ENCODE measurements around the gene RABGAP1L. TPM values are rescaled to one million over a fixed set of nuclear protein-coding genes. Genes with fewer than 3 reads are reported as not detected.

The RABGAP1L gene
- total RNA-seq, 2 experiments from 2014 or later = 47.4 to 53.3 TPM

DNA sequence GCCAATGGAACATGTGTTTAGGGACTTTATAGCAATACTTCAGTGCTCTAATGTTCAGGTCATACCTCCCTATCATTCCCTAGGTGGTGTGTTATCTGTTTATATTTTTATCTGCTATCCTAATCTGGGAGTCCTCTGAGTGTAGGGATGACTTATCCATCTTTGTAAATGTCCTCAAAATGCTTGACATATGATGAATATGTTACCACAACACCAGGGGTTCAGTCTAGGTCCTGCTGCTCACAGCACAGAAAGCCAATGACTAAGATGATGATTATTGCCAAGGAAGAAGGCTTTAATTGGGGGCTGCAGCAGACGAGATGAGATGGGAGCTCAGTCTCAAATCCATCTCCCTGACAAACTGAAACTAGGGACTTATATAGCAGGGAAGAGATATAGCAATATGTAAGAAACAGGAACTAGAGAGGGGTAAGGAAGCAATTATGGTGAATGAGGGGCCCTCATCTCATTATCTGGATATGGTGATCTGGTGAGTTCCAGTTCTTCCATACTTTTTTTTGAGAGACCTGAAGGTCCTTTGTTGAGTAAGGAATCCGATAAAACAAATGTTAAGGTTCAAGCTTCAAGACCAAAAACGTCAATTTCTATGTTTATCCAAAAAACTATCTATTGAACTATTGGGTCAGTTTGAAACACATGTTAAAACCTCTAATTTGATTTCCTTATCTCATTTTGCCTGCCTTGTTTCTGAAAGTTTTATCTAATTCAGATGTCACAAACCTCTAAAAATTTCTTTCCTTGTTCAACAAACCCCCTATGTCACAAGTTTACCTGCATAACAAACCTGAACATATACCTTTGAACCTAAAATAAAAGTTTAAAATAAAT lies 583.7 kb downstream of the RABGAP1L start:
- H3K27me3 Mint-ChIP-seq = peaks cover 3% of the 10 kb centered on the region
- H3K36me3 Mint-ChIP-seq (ENCODE audit: low read depth) = no peaks in the 10 kb centered on the region
- no peak overlapping the region for H3K4me3 Mint-ChIP-seq
- POLR2A ChIA-PET = no interaction called here
- H3K4me1 Mint-ChIP-seq = peaks cover 1% of the 10 kb centered on the region
- H3K27ac Mint-ChIP-seq = no peak overlapping the region
- CTCF ChIA-PET = interaction anchor here (0.6 kb wide), 1 partner anchor 1125 kb away, joined by 3 read pairs; no protein-coding TSS in a partner anchor
- no peak for DNase-seq
- H3K9me3 Mint-ChIP-seq = no peaks in the 10 kb centered on the region

DNA sequence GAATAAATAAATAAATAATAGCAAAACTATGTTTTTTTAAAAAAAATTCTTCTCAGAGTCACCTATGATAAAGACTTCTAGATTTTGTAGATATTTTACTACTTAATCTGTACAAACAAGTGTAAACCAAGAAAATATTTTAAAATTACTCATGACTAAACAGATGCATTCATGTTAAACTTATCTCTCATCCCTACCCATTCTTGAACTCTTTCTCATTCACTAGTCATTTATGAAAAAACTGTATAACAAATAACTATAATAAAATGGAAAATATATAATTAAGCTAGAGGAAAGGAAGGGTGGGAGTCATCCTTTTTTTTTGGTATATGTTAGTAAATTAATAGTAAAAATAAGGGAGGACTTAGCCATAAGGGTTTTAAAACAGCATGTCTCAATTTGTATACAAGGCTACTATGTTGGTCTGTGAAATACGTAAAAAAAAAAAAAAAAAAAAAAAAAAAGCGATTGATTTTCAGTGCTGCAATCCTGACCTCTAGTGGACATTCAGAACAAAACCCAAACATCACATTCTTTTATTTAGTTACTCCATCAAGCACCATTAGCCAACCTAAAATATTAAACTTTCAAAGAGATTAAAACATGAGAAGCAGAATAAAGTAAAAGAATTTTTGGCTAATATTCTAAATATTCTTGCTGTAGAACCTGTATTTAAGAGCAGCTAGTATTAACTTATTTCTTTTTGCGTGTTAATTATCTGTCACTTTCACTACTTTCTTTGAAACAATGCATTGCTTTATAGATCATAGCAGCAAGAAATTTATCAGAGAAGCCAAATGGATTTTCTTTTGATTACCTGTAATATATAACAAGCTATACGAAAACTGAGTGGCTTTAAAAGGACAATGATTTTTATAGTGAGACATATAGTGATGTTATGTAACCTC lies 584.6 kb downstream of the RABGAP1L start:
- H3K4me3 Mint-ChIP-seq = no peak overlapping the region
- peaks cover 3% of the 10 kb centered on the region for H3K27me3 Mint-ChIP-seq
- H3K27ac Mint-ChIP-seq = no peak overlapping the region
- H3K9me3 Mint-ChIP-seq = no peaks in the 10 kb centered on the region
- no peaks in the 10 kb centered on the region for H3K36me3 Mint-ChIP-seq (ENCODE audit: low read depth)
- no peak for DNase-seq
- ChIA-PET POLR2A (no interaction called here), CTCF (interaction anchor here (0.6 to 3.0 kb wide), 2 partner anchors 482 to 1126 kb away, joined by 3 to 9 read pairs; no protein-coding TSS in a partner anchor)
- peaks cover 1% of the 10 kb centered on the region for H3K4me1 Mint-ChIP-seq

- peaks cover 3% of the 10 kb centered on the region for H3K27me3 Mint-ChIP-seq
- H3K4me1 Mint-ChIP-seq = peaks cover 1% of the 10 kb centered on the region
- no peak overlapping the region for H3K4me3 Mint-ChIP-seq
- no peaks in the 10 kb centered on the region for H3K36me3 Mint-ChIP-seq (ENCODE audit: low read depth)
- no peaks in the 10 kb centered on the region for H3K9me3 Mint-ChIP-seq
- POLR2A ChIA-PET = no interaction called here
- H3K27ac Mint-ChIP-seq = no peak overlapping the region
- no peak for DNase-seq
- CTCF ChIA-PET = interaction anchor here (3.0 kb wide), 1 partner anchor 482 kb away, joined by 9 read pairs; no protein-coding TSS in a partner anchor
Observed at GRCh38 chr1:174744886-174745285, 585.6 kb downstream of the RABGAP1L start.

- POLR2A ChIA-PET = no interaction called here
- H3K4me1 Mint-ChIP-seq = peaks cover 1% of the 10 kb centered on the region
- H3K27me3 Mint-ChIP-seq = peaks cover 3% of the 10 kb centered on the region
- DNase-seq = no peak
- CTCF ChIA-PET = interaction anchor here (3.0 kb wide), 1 partner anchor 484 kb away, joined by 9 read pairs; no protein-coding TSS in a partner anchor
- no peak overlapping the region for H3K4me3 Mint-ChIP-seq
- H3K27ac Mint-ChIP-seq = no peak overlapping the region
- H3K9me3 Mint-ChIP-seq = no peaks in the 10 kb centered on the region
- H3K36me3 Mint-ChIP-seq (ENCODE audit: low read depth) = no peaks in the 10 kb centered on the region
Observed at GRCh38 chr1:174746024-174746808, 586.9 kb downstream of the RABGAP1L start.

DNA sequence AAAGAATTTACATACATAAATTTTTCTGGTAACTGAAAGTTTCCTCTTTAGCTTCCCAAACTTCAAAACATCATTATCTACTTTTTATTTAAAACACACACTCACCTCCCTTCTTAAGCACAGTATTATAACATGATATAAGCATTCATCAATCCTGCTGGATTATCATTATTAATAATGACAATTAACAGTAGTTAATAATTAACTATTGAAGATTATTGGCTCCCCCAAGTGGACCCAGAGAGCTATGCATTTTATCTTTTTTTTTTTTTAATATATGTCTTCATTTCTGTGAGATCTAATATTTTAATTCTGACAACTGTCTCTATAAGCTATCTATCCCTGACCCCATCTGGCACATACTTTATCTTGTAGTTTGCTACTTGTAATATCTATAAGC lies 588.3 kb downstream of the RABGAP1L start:
- ChIA-PET CTCF (no interaction called here), POLR2A (no interaction called here)
- Mint-ChIP-seq H3K9me3 (no peaks in the 10 kb centered on the region), H3K4me3 (no peak overlapping the region), H3K27me3 (peaks cover 3% of the 10 kb centered on the region), H3K4me1 (peaks cover 1% of the 10 kb centered on the region), H3K27ac (no peak overlapping the region), H3K36me3 (ENCODE audit: low read depth) (no peaks in the 10 kb centered on the region)
- DNase-seq = no peak

GRCh38 chr1:174748586-174748985 lies 589.3 kb downstream of the RABGAP1L start:
- peaks cover 1% of the 10 kb centered on the region for H3K4me1 Mint-ChIP-seq
- H3K27me3 Mint-ChIP-seq = peaks cover 1% of the 10 kb centered on the region
- H3K9me3 Mint-ChIP-seq = no peaks in the 10 kb centered on the region
- POLR2A ChIA-PET = no interaction called here
- CTCF ChIA-PET = no interaction called here
- no peak overlapping the region for H3K4me3 Mint-ChIP-seq
- no peaks in the 10 kb centered on the region for H3K36me3 Mint-ChIP-seq (ENCODE audit: low read depth)
- H3K27ac Mint-ChIP-seq = no peak overlapping the region
- DNase-seq = no peak

DNA sequence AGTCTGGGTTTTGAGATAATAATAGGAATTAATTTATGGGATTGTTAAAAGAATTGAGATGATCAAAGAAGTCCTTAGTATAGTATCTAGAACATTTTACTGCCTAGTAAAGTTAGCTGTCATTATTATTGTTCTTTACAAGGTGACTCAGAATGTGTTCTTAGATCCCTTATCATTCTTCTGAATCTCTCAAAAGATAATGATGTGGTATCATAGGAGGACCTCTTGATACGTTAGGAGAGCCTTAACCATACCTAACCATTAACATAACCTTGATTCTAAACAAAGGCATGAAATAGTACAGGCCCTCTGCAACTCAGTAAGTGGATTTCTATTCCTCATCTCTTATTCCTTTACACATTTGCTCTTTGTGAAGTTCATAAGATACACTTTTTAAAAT lies 593.8 kb downstream of the RABGAP1L start:
- no peaks in the 10 kb centered on the region for H3K27me3 Mint-ChIP-seq
- no peak overlapping the region for H3K4me3 Mint-ChIP-seq
- DNase-seq = no peak
- H3K9me3 Mint-ChIP-seq = no peaks in the 10 kb centered on the region
- CTCF ChIA-PET = no interaction called here
- no peaks in the 10 kb centered on the region for H3K4me1 Mint-ChIP-seq
- POLR2A ChIA-PET = no interaction called here
- H3K36me3 Mint-ChIP-seq (ENCODE audit: low read depth) = no peaks in the 10 kb centered on the region
- no peak overlapping the region for H3K27ac Mint-ChIP-seq

GRCh38 chr1:174761335-174761734 lies 602.0 kb downstream of the RABGAP1L start:
- POLR2A ChIA-PET = no interaction called here
- Mint-ChIP-seq H3K4me3 (no peak overlapping the region), H3K4me1 (no peaks in the 10 kb centered on the region), H3K27ac (no peak overlapping the region), H3K27me3 (no peaks in the 10 kb centered on the region), H3K9me3 (no peaks in the 10 kb centered on the region), H3K36me3 (ENCODE audit: low read depth) (no peaks in the 10 kb centered on the region)
- CTCF ChIA-PET = no interaction called here
- DNase-seq = no peak

DNA sequence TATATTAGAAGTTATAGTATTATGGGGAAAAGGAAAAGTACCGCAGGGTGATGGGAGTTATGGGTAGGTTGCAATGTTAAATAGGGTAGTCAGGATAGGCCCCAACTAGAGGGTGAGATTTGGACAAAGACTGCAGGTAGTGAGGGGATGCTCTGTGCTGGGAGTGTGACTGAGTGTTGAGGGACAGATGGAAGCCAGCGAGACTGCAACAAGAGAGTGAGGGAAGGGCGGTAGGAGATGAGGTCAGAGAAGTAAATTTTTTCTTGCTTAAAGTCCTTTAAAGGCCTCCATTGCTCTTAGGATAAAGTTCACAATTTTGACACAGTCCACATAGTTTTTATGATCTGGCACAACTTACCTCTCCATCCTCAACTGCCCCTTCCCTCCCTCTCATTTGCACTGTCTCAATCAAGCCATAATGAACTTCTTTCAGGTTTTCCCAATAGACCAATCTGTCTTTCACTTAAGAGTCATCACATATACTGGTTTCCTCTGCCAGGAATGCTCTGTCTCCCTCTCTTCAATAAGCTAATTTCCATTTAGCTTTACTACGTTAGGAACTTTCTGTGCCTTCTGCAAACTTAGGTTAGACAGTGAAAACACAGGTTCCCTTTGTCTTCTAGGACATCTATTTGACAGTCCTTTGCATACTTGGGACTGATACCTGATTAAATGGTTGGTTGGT lies 602.7 kb downstream of the RABGAP1L start:
- Mint-ChIP-seq H3K4me1 (no peaks in the 10 kb centered on the region), H3K4me3 (no peak overlapping the region), H3K27ac (no peak overlapping the region), H3K27me3 (no peaks in the 10 kb centered on the region), H3K9me3 (no peaks in the 10 kb centered on the region), H3K36me3 (ENCODE audit: low read depth) (no peaks in the 10 kb centered on the region)
- ChIA-PET POLR2A (no interaction called here), CTCF (interaction anchor here (0.8 kb wide), 1 partner anchor 560 kb away, joined by 3 read pairs; no protein-coding TSS in a partner anchor)
- no peak for DNase-seq

DNA sequence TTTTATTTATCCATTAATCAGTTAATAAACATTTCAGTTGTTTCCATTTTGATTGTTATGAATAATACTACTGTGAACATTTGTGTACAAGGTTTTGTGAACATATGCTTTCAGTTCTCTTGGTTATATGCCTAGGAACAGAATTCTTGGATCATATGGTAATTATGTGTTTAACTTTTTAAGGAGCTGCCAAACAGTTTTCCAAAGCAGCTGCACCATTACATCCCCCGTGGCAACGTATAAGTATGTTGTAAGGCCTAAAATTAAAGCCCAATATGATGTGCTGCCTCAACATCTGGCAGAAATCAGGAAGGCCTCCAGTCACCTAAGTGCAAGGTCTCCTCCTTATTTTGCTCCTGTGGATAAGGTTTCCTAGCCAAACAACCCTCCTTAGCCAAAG lies 604.9 kb downstream of the RABGAP1L start:
- no peak overlapping the region for H3K27ac Mint-ChIP-seq
- CTCF ChIA-PET = no interaction called here
- no peaks in the 10 kb centered on the region for H3K36me3 Mint-ChIP-seq (ENCODE audit: low read depth)
- no peaks in the 10 kb centered on the region for H3K27me3 Mint-ChIP-seq
- peaks cover 8% of the 10 kb centered on the region for H3K4me1 Mint-ChIP-seq
- POLR2A ChIA-PET = no interaction called here
- H3K9me3 Mint-ChIP-seq = no peaks in the 10 kb centered on the region
- H3K4me3 Mint-ChIP-seq = no peak overlapping the region
- no peak for DNase-seq

- Mint-ChIP-seq H3K4me3 (no peak overlapping the region), H3K4me1 (peaks cover 12% of the 10 kb centered on the region), H3K27ac (no peak overlapping the region), H3K36me3 (ENCODE audit: low read depth) (no peaks in the 10 kb centered on the region), H3K9me3 (no peaks in the 10 kb centered on the region), H3K27me3 (no peaks in the 10 kb centered on the region)
- POLR2A ChIA-PET = no interaction called here
- no peak for DNase-seq
- CTCF ChIA-PET = no interaction called here
Observed at GRCh38 chr1:174766727-174767126, 607.4 kb downstream of the RABGAP1L start.

DNA sequence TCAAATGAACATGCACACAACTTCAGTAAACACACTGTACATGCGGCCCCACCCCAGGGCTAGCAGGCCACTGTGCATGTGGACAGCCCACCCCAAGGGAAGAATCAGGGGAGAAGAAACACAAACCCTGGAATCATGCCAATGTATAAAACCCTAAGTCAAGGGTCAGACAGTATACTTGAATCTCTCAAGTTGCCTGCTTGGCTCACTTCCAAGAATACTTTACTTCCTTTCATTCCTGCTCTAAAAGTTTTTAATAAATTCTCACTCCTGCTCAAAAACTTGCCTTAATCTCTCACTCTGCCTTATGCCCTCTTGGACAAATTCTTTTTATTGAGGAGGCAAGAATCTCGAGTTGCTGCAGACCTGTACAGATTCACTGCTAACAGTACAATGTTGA lies 609.2 kb downstream of the RABGAP1L start:
- ChIA-PET CTCF (interaction anchor here (0.8 kb wide), 1 partner anchor 215 kb away, joined by 4 read pairs; no protein-coding TSS in a partner anchor), POLR2A (no interaction called here)
- no peaks in the 10 kb centered on the region for H3K27me3 Mint-ChIP-seq
- DNase-seq = no peak
- H3K4me1 Mint-ChIP-seq = peaks cover 12% of the 10 kb centered on the region
- H3K4me3 Mint-ChIP-seq = no peak overlapping the region
- no peaks in the 10 kb centered on the region for H3K9me3 Mint-ChIP-seq
- no peaks in the 10 kb centered on the region for H3K36me3 Mint-ChIP-seq (ENCODE audit: low read depth)
- no peak overlapping the region for H3K27ac Mint-ChIP-seq
